ENCODE data around the gene CRELD1. TPM values are rescaled to one million over a fixed set of nuclear protein-coding genes. Genes with fewer than 3 reads are reported as not detected.
A peak's percentile ranks its signal among the peaks of the same experiment; 100 is the strongest.

The CRELD1 gene
- total and polyA plus RNA-seq, 2 of the 13 experiments (the other 11 are each of a cell fraction or from before 2014, with no cell fraction given), result 27.1 to 61.9 TPM

- TF ChIP-seq PBX3 (CRISPR knock-in tag; IDR thresholded peaks at IDR 0.05; ENCODE audit: borderline replicate concordance), result no peak
- peak; percentile 93; the same call in 1 of the 2 replicates for TF ChIP-seq ZBTB20 (CRISPR knock-in tag; IDR thresholded peaks at IDR 0.05; ENCODE audit: borderline replicate concordance, low read depth)
- peak; percentile 74 for TF ChIP-seq ZFP41 (CRISPR knock-in tag; IDR thresholded peaks at IDR 0.05; ENCODE audit: borderline replicate concordance)
- no peak for TF ChIP-seq MIER2 (CRISPR knock-in tag; IDR thresholded peaks at IDR 0.05)
- TF ChIP-seq ZNF562 (CRISPR knock-in tag; IDR thresholded peaks at IDR 0.05; ENCODE audit: borderline replicate concordance), result no peak
- TF ChIP-seq GPN1 (CRISPR knock-in tag; IDR thresholded peaks at IDR 0.05; ENCODE audit: borderline replicate concordance), result no peak; the same call in 1 of the 2 replicates
- no peak for TF ChIP-seq NFRKB (IDR thresholded peaks at IDR 0.05)
- no peak; the same call in 1 of the 2 replicates for TF ChIP-seq ZNF615 (CRISPR knock-in tag; IDR thresholded peaks at IDR 0.05; ENCODE audit: borderline replicate concordance)
- peak; percentile 63; the same call in 1 of the 2 replicates for TF ChIP-seq EEA1 (CRISPR knock-in tag; IDR thresholded peaks at IDR 0.05; ENCODE audit: borderline replicate concordance)
- TF ChIP-seq ZNF33A (CRISPR knock-in tag; IDR thresholded peaks at IDR 0.05; ENCODE audit: borderline replicate concordance), result peak; percentile 68; the same call in 1 of the 2 replicates
- TF ChIP-seq ZMYM4 (CRISPR knock-in tag; IDR thresholded peaks at IDR 0.05), result peak; percentile 59; the same call in 1 of the 2 replicates
- TF ChIP-seq AGO2 (optimal IDR thresholded peaks at IDR 0.05; ENCODE audit: low read depth, low read length), result peak; percentile 94
- 0 out of 2 replicates have a peak, but pooled peaks have one; percentile 28 for TF ChIP-seq ZBTB34 (CRISPR knock-in tag; IDR thresholded peaks at IDR 0.05)
- peak; percentile 87 for TF ChIP-seq MAX (IDR thresholded peaks at IDR 0.05)
- TF ChIP-seq JUND (CRISPR knock-in tag; IDR thresholded peaks at IDR 0.05), result no peak
- TF ChIP-seq NR2C2 (CRISPR knock-in tag; IDR thresholded peaks at IDR 0.05; ENCODE audit: borderline replicate concordance), result peak; percentile 86
- TF ChIP-seq CC2D1A (CRISPR knock-in tag; IDR thresholded peaks at IDR 0.05), result no peak
- TF ChIP-seq BORCS8-MEF2B (CRISPR knock-in tag; IDR thresholded peaks at IDR 0.05), result peak; percentile 29; the same call in 1 of the 2 replicates
- TF ChIP-seq KDM4B (CRISPR knock-in tag; IDR thresholded peaks at IDR 0.05), result peak; percentile 70; the same call in 1 of the 2 replicates
- TF ChIP-seq TFAP4 (IDR thresholded peaks at IDR 0.05; ENCODE audit: borderline replicate concordance, low read depth), result no peak; the same call in 1 of the 2 replicates
- TF ChIP-seq TRAFD1 (CRISPR knock-in tag; IDR thresholded peaks at IDR 0.05; ENCODE audit: borderline replicate concordance), result no peak; the same call in 1 of the 2 replicates
- TF ChIP-seq ZFP36L1 (CRISPR knock-in tag; IDR thresholded peaks at IDR 0.05), result 0 out of 2 replicates have a peak, but pooled peaks have one; percentile 82
- no peak for TF ChIP-seq EZH2 (conservative IDR thresholded peaks at IDR 0.05; ENCODE audit: low read depth, low read length)
- TF ChIP-seq ATM (IDR thresholded peaks at IDR 0.05; ENCODE audit: borderline replicate concordance), result no peak
Measured at GRCh38 chr3:9890249-9891071, 43.2 kb upstream of the CRELD1 start, which contains the start of gene JAGN1 (continued).
